ENCODE data around the gene PAX3.
"Not testable (repeated sequence)": the region's sequence is repeated elsewhere in the genome, so short reads cannot be mapped to it uniquely, and the experiment has no call there.

The PAX3 gene

GRCh38 chr2:222217712-222218111, 81.1 kb downstream of the PAX3 start:
- DNase-seq (ENCODE audit: low read depth in 3 of 3, low spot score in 1 of 3): no peak

- no peak for DNase-seq (ENCODE audit: low read depth in 3 of 3, low spot score in 1 of 3)
These were observed 83.9 kb downstream of the PAX3 start for GRCh38 chr2:222214885-222215284.

GRCh38 chr2:222213049-222213448, 85.7 kb downstream of the PAX3 start:
- no peak for DNase-seq (ENCODE audit: low read depth in 3 of 3, low spot score in 1 of 3)

GRCh38 chr2:222212571-222212970, 86.2 kb downstream of the PAX3 start:
- no peak for DNase-seq (ENCODE audit: low read depth in 3 of 3, low spot score in 1 of 3)

- DNase-seq (ENCODE audit: low read depth in 3 of 3, low spot score in 1 of 3): no peak
These were observed 90.6 kb downstream of the PAX3 start for GRCh38 chr2:222208010-222208690.

GRCh38 chr2:222205136-222205535, 93.7 kb downstream of the PAX3 start:
- no peak for DNase-seq (ENCODE audit: low read depth in 3 of 3, low spot score in 1 of 3)

- no peak for DNase-seq (ENCODE audit: low read depth in 3 of 3, low spot score in 1 of 3)
These were observed 95.8 kb downstream of the PAX3 start for GRCh38 chr2:222203041-222203440.

GRCh38 chr2:222196159-222196558, 102.6 kb downstream of the PAX3 start:
- DNase-seq (ENCODE audit: low read depth in 3 of 3, low spot score in 1 of 3): no peak

GRCh38 chr2:222194669-222195068, 104.1 kb downstream of the PAX3 start:
- DNase-seq (ENCODE audit: low read depth in 3 of 3, low spot score in 1 of 3): no peak

- no peak for DNase-seq (ENCODE audit: low read depth in 3 of 3, low spot score in 1 of 3)
These were observed 105.3 kb downstream of the PAX3 start for GRCh38 chr2:222193328-222193983.

GRCh38 chr2:222180619-222181018, 118.2 kb downstream of the PAX3 start:
- no peak for DNase-seq (ENCODE audit: low read depth in 3 of 3, low spot score in 1 of 3)

GRCh38 chr2:222179592-222179991, 119.2 kb downstream of the PAX3 start:
- DNase-seq (ENCODE audit: low read depth in 3 of 3, low spot score in 1 of 3): no peak

GRCh38 chr2:222178450-222178849, 120.3 kb downstream of the PAX3 start:
- DNase-seq (ENCODE audit: low read depth in 3 of 3, low spot score in 1 of 3): no peak

GRCh38 chr2:222176890-222177289, 121.9 kb downstream of the PAX3 start:
- DNase-seq (ENCODE audit: low read depth in 3 of 3, low spot score in 1 of 3): no peak

- no peak for DNase-seq (ENCODE audit: low read depth in 3 of 3, low spot score in 1 of 3)
These were observed 124.3 kb downstream of the PAX3 start for GRCh38 chr2:222174450-222174849.

- no peak for DNase-seq (ENCODE audit: low read depth in 3 of 3, low spot score in 1 of 3)
These were observed 129.5 kb downstream of the PAX3 start for GRCh38 chr2:222169346-222169745.

GRCh38 chr2:222167762-222168161, 131.0 kb downstream of the PAX3 start:
- DNase-seq (ENCODE audit: low read depth in 3 of 3, low spot score in 1 of 3): no peak

GRCh38 chr2:222160944-222161343, 137.9 kb downstream of the PAX3 start:
- DNase-seq (ENCODE audit: low read depth in 3 of 3, low spot score in 1 of 3): no peak

- no peak for DNase-seq (ENCODE audit: low read depth in 3 of 3, low spot score in 1 of 3)
These were observed 138.7 kb downstream of the PAX3 start for GRCh38 chr2:222160125-222160524.

GRCh38 chr2:222159221-222159620, 139.6 kb downstream of the PAX3 start:
- no peak for DNase-seq (ENCODE audit: low read depth in 3 of 3, low spot score in 1 of 3)

- DNase-seq (ENCODE audit: low read depth in 3 of 3, low spot score in 1 of 3): not testable (repeated sequence)
These were observed 143.7 kb downstream of the PAX3 start for GRCh38 chr2:222155003-222155664.
